Vagina (tissue), 2 donors: ENCODE data around the gene KIF3B. TPM values are rescaled to one million over a fixed set of nuclear protein-coding genes. Genes with fewer than 3 reads are reported as not detected.
A peak's percentile ranks its signal among the peaks of the same experiment; 100 is the strongest.
"Not testable (repeated sequence)": the region's sequence is repeated elsewhere in the genome, so short reads cannot be mapped to it uniquely, and the experiment has no call there.

Experiments used
- DNase-seq, 2 donors: peaks; one replicate each; pipeline ENCODE4 v3.0.0-alpha.2; 2017; ENCODE audit errors: extremely low spot score in 2 of 2
- H3K27ac ChIP-seq: fragments of 200-600 bp; sonication (generic); one replicate; pipeline ENCODE4 v1.5.1; 2019
- H3K27me3 ChIP-seq: fragments of 200-600 bp; sonication (generic); one replicate; pipeline ENCODE4 v1.5.1; 2019
- H3K36me3 ChIP-seq, 2 donors: fragments of 200-600 bp; sonication (generic); one replicate each; pipeline ENCODE4 v1.5.1; 2017 to 2019
- H3K4me1 ChIP-seq: fragments of 200-600 bp; sonication (generic); one replicate; pipeline ENCODE4 v1.5.1; 2019
- H3K4me3 ChIP-seq, 2 donors: fragments of 200-600 bp; sonication (generic); 1 replicate in 1 of 2; 2 replicates in 1 of 2; pipeline ENCODE4 v1.5.1; 2016 to 2019
- H3K9me3 ChIP-seq: fragments of 200-600 bp; sonication (generic); one replicate; pipeline ENCODE4 v1.5.1; 2019
- CTCF ChIP-seq, 3 experiments: fragments of 450-650 bp in 2 of 3; fragments of 200-600 bp in 1 of 3; sonication (generic) in 1 of 3; IDR thresholded peaks; one replicate each; pipeline ENCODE4 v1.5.1; 2017 to 2019; ENCODE audit warnings: antibody characterized with exemption in 3 of 3, mild to moderate bottlenecking in 2 of 3, moderate library complexity in 2 of 3
- POLR2A ChIP-seq, 2 donors: fragments of 450-650 bp; IDR thresholded peaks; one replicate each; pipeline ENCODE4 v1.6.1; 2017; ENCODE audit warnings: antibody characterized with exemption in 2 of 2, mild to moderate bottlenecking in 2 of 2, moderate library complexity in 2 of 2
- POLR2AphosphoS5 ChIP-seq, 2 donors: sonication (generic); formaldehyde crosslinking; IDR thresholded peaks; one replicate each; pipeline ENCODE4 v1.9.0; 2017; ENCODE audit warnings: antibody characterized with exemption in 2 of 2, mild to moderate bottlenecking in 2 of 2, low read depth in 1 of 2; ENCODE audit not compliant: insufficient read depth in 1 of 2
- intact Hi-C: fragments of 100-400 bp; cut with DNase I; formaldehyde crosslinking; loops from one replicate; pipeline ENCODE4 v1.15.1; 2023
- total RNA-seq: library from RNA; depleted of rRNA; stranded (reverse); fragments of >200 nt; gene quantifications from one replicate; pipeline ENCODE4 v1.2.3, GENCODE V29; 2016

KIF3B gene
- total RNA-seq, 1 donor from 2014 or later: 16.2 TPM

DNA sequence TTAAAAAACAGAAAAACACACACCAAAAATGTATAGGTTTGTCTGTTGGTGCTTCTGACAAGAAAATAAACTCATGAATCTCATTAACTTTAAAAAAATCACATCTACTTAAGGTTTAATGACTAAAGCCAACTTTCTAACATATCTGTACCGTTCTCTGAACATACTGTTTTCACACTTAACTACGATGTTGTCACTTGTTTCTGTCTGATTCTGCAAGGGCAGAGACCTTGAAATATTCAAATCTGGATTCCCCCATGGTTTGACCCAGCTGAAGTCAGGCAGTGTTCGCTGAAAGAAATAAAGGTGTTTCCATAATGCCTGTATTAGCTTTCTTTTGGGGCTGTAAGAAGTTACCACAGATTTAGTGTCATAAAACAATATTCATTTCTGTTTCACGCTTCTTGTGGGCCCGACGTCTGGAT lies 78.0 kb downstream of the KIF3B start:
- intact Hi-C loops: loop anchor here (5.0 kb wide), 1 partner anchor 127 kb away; no protein-coding TSS in a partner anchor
- DNase-seq: no peak

GRCh38 chr20:32355907-32356621 lies 78.6 kb downstream of the KIF3B start:
- not testable (repeated sequence) for H3K27ac ChIP-seq, DNase-seq, H3K27me3 ChIP-seq, H3K4me3 ChIP-seq, H3K9me3 ChIP-seq, H3K36me3 ChIP-seq
- peaks cover 31% of the 10 kb centered on the region for H3K4me1 ChIP-seq
- intact Hi-C loops: loop anchor here (5.0 kb wide), 1 partner anchor 126 kb away; no protein-coding TSS in a partner anchor

More for the DNA sequence above, 78.0 kb downstream of the KIF3B start:
- Histone ChIP-seq H3K4me3 (no peak overlapping the region), H3K27ac (no peak overlapping the region), H3K4me1 (peaks cover 25% of the 10 kb centered on the region), H3K27me3 (no peaks in the 10 kb centered on the region), H3K36me3 (no peaks in the 10 kb centered on the region), H3K9me3 (no peaks in the 10 kb centered on the region)
- TF ChIP-seq POLR2A (IDR thresholded peaks at IDR 0.05) (no peak), CTCF (IDR thresholded peaks at IDR 0.05) (no peak), POLR2AphosphoS5 (IDR thresholded peaks at IDR 0.05; ENCODE audit: insufficient read depth in 1 of 2, low read depth in 1 of 2) (no peak)

GRCh38 chr20:32356622-32357374 lies 79.3 kb downstream of the KIF3B start:
- intact Hi-C loops: loop anchor here (5.0 kb wide), 1 partner anchor 126 kb away; no protein-coding TSS in a partner anchor
- peak overlapping the region; percentile 96 for H3K27ac ChIP-seq
- H3K4me3 ChIP-seq: peak overlapping the region; percentile 67 to 85
- TF ChIP-seq POLR2A (IDR thresholded peaks at IDR 0.05): no peak
- no peak for TF ChIP-seq POLR2AphosphoS5 (IDR thresholded peaks at IDR 0.05; ENCODE audit: insufficient read depth in 1 of 2, low read depth in 1 of 2)
- TF ChIP-seq CTCF (IDR thresholded peaks at IDR 0.05): no peak
- H3K4me1 ChIP-seq: peaks cover 38% of the 10 kb centered on the region
- no peaks in the 10 kb centered on the region for H3K27me3 ChIP-seq
- no peak for DNase-seq
- no peaks in the 10 kb centered on the region for H3K9me3 ChIP-seq
- no peaks in the 10 kb centered on the region for H3K36me3 ChIP-seq

DNA sequence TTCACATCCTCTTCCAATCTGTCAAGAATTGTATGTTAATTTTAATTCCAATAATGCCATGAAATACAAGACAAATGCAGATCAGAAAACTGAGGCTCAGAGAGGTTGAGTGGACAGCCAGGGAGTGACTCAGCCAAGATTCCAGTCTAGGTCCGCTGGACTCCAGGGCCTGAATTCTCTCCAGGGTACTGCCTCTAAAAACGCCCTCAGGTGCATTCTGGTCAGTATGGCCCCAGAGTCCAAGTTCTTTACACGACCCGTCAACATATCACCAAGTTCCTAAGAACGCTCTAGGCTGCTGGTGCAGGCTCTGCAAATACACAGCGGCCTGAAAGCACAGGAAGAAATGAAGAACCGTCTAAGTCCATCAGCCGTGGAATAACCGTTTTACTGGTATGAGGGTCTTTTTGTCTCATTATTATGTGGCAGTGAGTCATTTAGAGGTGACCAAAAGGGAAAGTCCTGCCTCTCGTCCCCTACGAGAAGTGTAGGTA lies 80.0 kb downstream of the KIF3B start:
- peak overlapping the region; percentile 67 to 85 for H3K4me3 ChIP-seq
- peak in 1 of 3 experiments; percentile 6 for TF ChIP-seq CTCF (IDR thresholded peaks at IDR 0.05)
- no peak for TF ChIP-seq POLR2AphosphoS5 (IDR thresholded peaks at IDR 0.05; ENCODE audit: insufficient read depth in 1 of 2, low read depth in 1 of 2)
- H3K27ac ChIP-seq: peak overlapping the region; percentile 96
- H3K36me3 ChIP-seq: no peaks in the 10 kb centered on the region
- no peaks in the 10 kb centered on the region for H3K9me3 ChIP-seq
- intact Hi-C loops: loop anchor here (5.0 kb wide), 1 partner anchor 125 kb away; no protein-coding TSS in a partner anchor
- no peaks in the 10 kb centered on the region for H3K27me3 ChIP-seq
- peaks cover 45% of the 10 kb centered on the region for H3K4me1 ChIP-seq
- DNase-seq: no peak

- peak; percentile 89 to 92 for TF ChIP-seq POLR2AphosphoS5 (IDR thresholded peaks at IDR 0.05; ENCODE audit: insufficient read depth in 1 of 2, low read depth in 1 of 2)
- TF ChIP-seq CTCF (IDR thresholded peaks at IDR 0.05): no peak
- peak in 1 of 2 donors; percentile 58 for TF ChIP-seq POLR2A (IDR thresholded peaks at IDR 0.05)
- Histone ChIP-seq H3K27ac (peak within 1 kb of the TSS; percentile 96), H3K27me3 (no peaks in the 10 kb centered on the region), H3K36me3 (no peaks in the 10 kb centered on the region), H3K4me1 (peaks cover 51% of the 10 kb centered on the region), H3K9me3 (no peaks in the 10 kb centered on the region), H3K4me3 (peak within 1 kb of the TSS; percentile 67 to 85)
- peak in 1 of 2 donors; percentile 96 for DNase-seq
- intact Hi-C loops: loop anchor here (5.0 kb wide), 1 partner anchor 124 kb away; no protein-coding TSS in a partner anchor
These were observed 80.6 kb downstream of the KIF3B start, which contains the start of gene ASXL1 for GRCh38 chr20:32357869-32358631. ASXL1 (plus strand) TSS chr20:32358331; CDS start chr20:32358776, 445 bp downstream.
